PFSK-1 (cell line): ENCODE results near the gene MESP1.

Experiments used
- FOXP2 ChIP-seq: optimal IDR thresholded peaks from 2 replicates; pipeline ENCODE3; 2011; ENCODE audit warnings: borderline replicate concordance, control low read depth, inconsistent platforms; ENCODE audit not compliant: insufficient read depth; ENCODE audit errors: extremely low read length, extremely low read depth
- POLR2AphosphoS5 ChIP-seq: IDR thresholded peaks from 2 replicates; pipeline ENCODE4 v1.6.1; 2012; ENCODE audit warnings: low read depth, mild to moderate bottlenecking, control low read depth, low read length, moderate library complexity
- REST ChIP-seq, 2 experiments: IDR thresholded peaks; 2 replicates each; pipeline versions ENCODE4 v1.6.1 to v1.8.0; 2011 to 2012; ENCODE audit warnings: low read depth in 2 of 2, low read length in 2 of 2, control low read depth in 1 of 2, inconsistent platforms in 1 of 2, mild to moderate bottlenecking in 1 of 2, moderate library complexity in 1 of 2; ENCODE audit not compliant: insufficient read depth in 1 of 2
- SIN3A ChIP-seq: IDR thresholded peaks from 2 replicates; pipeline ENCODE4 v1.6.1; 2012; ENCODE audit warnings: mild to moderate bottlenecking, low read length, moderate library complexity, borderline replicate concordance; ENCODE audit not compliant: insufficient read depth
- TAF1 ChIP-seq: IDR thresholded peaks from 2 replicates; pipeline ENCODE4 v1.6.1; 2012; ENCODE audit warnings: low read length, control low read depth, borderline replicate concordance; ENCODE audit not compliant: insufficient read depth

The MESP1 gene

GRCh38 chr15:89775815-89776214 lies 24.8 kb upstream of the MESP1 start:
- TF ChIP-seq FOXP2 (no peak), POLR2AphosphoS5 (no peak), TAF1 (no peak), REST (IDR thresholded peaks at IDR 0.05; ENCODE audit: insufficient read depth in 1 of 2, low read depth in 2 of 2, low read length in 2 of 2) (no peak), SIN3A (no peak)

- TF ChIP-seq SIN3A, result no peak
These were observed 23.4 kb upstream of the MESP1 start for GRCh38 chr15:89774492-89774891.

GRCh38 chr15:89772932-89773583 lies 22.0 kb upstream of the MESP1 start:
- no peak for TF ChIP-seq SIN3A
- no peak for TF ChIP-seq FOXP2
- no peak for TF ChIP-seq TAF1
- TF ChIP-seq REST (IDR thresholded peaks at IDR 0.05; ENCODE audit: insufficient read depth in 1 of 2, low read depth in 2 of 2, low read length in 2 of 2), result no peak
- TF ChIP-seq POLR2AphosphoS5, result no peak

- TF ChIP-seq SIN3A (no peak), REST (IDR thresholded peaks at IDR 0.05; ENCODE audit: insufficient read depth in 1 of 2, low read depth in 2 of 2, low read length in 2 of 2) (no peak), FOXP2 (no peak), TAF1 (no peak), POLR2AphosphoS5 (no peak)
These were observed 19.0 kb upstream of the MESP1 start for GRCh38 chr15:89770041-89770440.

- TF ChIP-seq SIN3A (no peak), TAF1 (no peak), FOXP2 (no peak)
These were observed 18.3 kb upstream of the MESP1 start for GRCh38 chr15:89769366-89769765.

- TF ChIP-seq FOXP2, result no peak
- no peak for TF ChIP-seq REST (IDR thresholded peaks at IDR 0.05; ENCODE audit: insufficient read depth in 1 of 2, low read depth in 2 of 2, low read length in 2 of 2)
- no peak for TF ChIP-seq TAF1
- no peak for TF ChIP-seq SIN3A
- no peak for TF ChIP-seq POLR2AphosphoS5
These were observed 17.0 kb upstream of the MESP1 start for GRCh38 chr15:89768071-89768500.
